GM12878 (cell line): ENCODE data around the gene ATP6V1G2. TPM values are rescaled to one million over a fixed set of nuclear protein-coding genes. Genes with fewer than 3 reads are reported as not detected.

ENCODE experiments used
- ASH2L ChIP-seq: fragments of 300-600, 200-600 bp; sonication (generic); IDR thresholded peaks from 2 replicates; pipeline ENCODE4 v1.6.1; 2017; ENCODE audit warnings: low read depth, mild to moderate bottlenecking, borderline replicate concordance
- BACH1 ChIP-seq: fragments of 450-650 bp; IDR thresholded peaks from 2 replicates; pipeline ENCODE4 v1.6.1; 2017; ENCODE audit warnings: mild to moderate bottlenecking, borderline replicate concordance
- BMI1 ChIP-seq: fragments of 450-650 bp; IDR thresholded peaks from 2 replicates; pipeline ENCODE4 v1.6.1; 2016; ENCODE audit warnings: mild to moderate bottlenecking, moderate library complexity, borderline replicate concordance
- BRCA1 ChIP-seq: IDR thresholded peaks from 2 replicates; pipeline ENCODE4 v1.6.1; 2011; ENCODE audit warnings: low read depth, low read length, improper control_type of control experiment
- CBFB ChIP-seq: IDR thresholded peaks from 2 replicates; pipeline ENCODE4 v1.6.1; 2016; ENCODE audit warnings: antibody characterized with exemption, low read depth
- CBX3 ChIP-seq: fragments of 200-600 bp; sonication (generic); IDR thresholded peaks from 2 replicates; pipeline ENCODE4 v1.6.1; 2016; ENCODE audit warnings: low read depth, borderline replicate concordance
- EED ChIP-seq: sonication (generic); IDR thresholded peaks from 2 replicates; pipeline ENCODE4 v1.6.1; 2016; ENCODE audit warnings: antibody characterized with exemption, low read depth
- ESRRA ChIP-seq: IDR thresholded peaks from 2 replicates; pipeline ENCODE4 v1.6.1; 2012; ENCODE audit warnings: mild to moderate bottlenecking, low read length, improper control_type of control experiment
- EZH2 ChIP-seq: IDR thresholded peaks from 2 replicates; pipeline ENCODE4 v1.6.1; 2012; ENCODE audit warnings: low read depth, mild to moderate bottlenecking, control low read depth, inconsistent platforms, low read length, borderline replicate concordance; ENCODE audit not compliant: control insufficient read depth
- JUNB ChIP-seq: IDR thresholded peaks from 2 replicates; pipeline ENCODE4 v1.6.1; 2016; ENCODE audit warnings: antibody characterized with exemption, mild to moderate bottlenecking
- KLF5 ChIP-seq: fragments of 450-650 bp; IDR thresholded peaks from 2 replicates; pipeline ENCODE4 v1.6.1; 2014; ENCODE audit warnings: mild to moderate bottlenecking; ENCODE audit not compliant: partially characterized antibody
- MTA3 ChIP-seq: IDR thresholded peaks from 2 replicates; pipeline ENCODE4 v1.6.1; 2012; ENCODE audit warnings: low read length, inconsistent platforms, borderline replicate concordance
- NR2C2 ChIP-seq: IDR thresholded peaks from 2 replicates; pipeline ENCODE4 v1.6.1; 2011; ENCODE audit warnings: borderline replicate concordance, low read depth; ENCODE audit not compliant: control insufficient read depth, insufficient read length
- NR2F1 ChIP-seq: fragments of 450-650 bp; conservative IDR thresholded peaks from 2 replicates; pipeline ENCODE4 v1.6.1; 2017; ENCODE audit warnings: mild to moderate bottlenecking
- PAX5 ChIP-seq: IDR thresholded peaks from 2 replicates; pipeline ENCODE4 v1.6.1; 2011; ENCODE audit warnings: low read depth, low read length, borderline replicate concordance
- POLR2AphosphoS2 ChIP-seq: IDR thresholded peaks from 2 replicates; pipeline ENCODE4 v1.6.1; 2011; ENCODE audit warnings: low read depth, mild to moderate bottlenecking, low read length, improper control_type of control experiment, moderate library complexity
- POU2F2 ChIP-seq: IDR thresholded peaks from 3 replicates; pipeline ENCODE4 v1.6.1; 2011; ENCODE audit warnings: low read depth, mild to moderate bottlenecking, low read length, borderline replicate concordance
- SMC3 ChIP-seq: IDR thresholded peaks from 2 replicates; pipeline ENCODE4 v1.6.1; 2011; ENCODE audit warnings: low read length, improper control_type of control experiment, borderline replicate concordance
- SP1 ChIP-seq: IDR thresholded peaks from one replicate; pipeline ENCODE4 v1.6.1; 2011; ENCODE audit warnings: low read depth, low read length
- SPI1 ChIP-seq: IDR thresholded peaks from 2 replicates; pipeline ENCODE4 v1.6.1; 2011; ENCODE audit warnings: low read depth, mild to moderate bottlenecking, low read length, moderate library complexity, borderline replicate concordance; ENCODE audit not compliant: insufficient read depth
- STAT1 ChIP-seq: fragments of 450-650 bp; conservative IDR thresholded peaks from 2 replicates; pipeline ENCODE4 v1.6.1; 2014; ENCODE audit warnings: antibody characterized with exemption, mild to moderate bottlenecking
- SUZ12 ChIP-seq: fragments of 200-600 bp; sonication (generic); IDR thresholded peaks from one replicate; pipeline ENCODE4 v1.6.1; 2018; ENCODE audit warnings: antibody characterized with exemption, mild to moderate bottlenecking; ENCODE audit not compliant: unreplicated experiment
- TCF7 ChIP-seq: IDR thresholded peaks from 2 replicates; pipeline ENCODE4 v1.6.1; 2014; ENCODE audit warnings: antibody characterized with exemption, borderline replicate concordance
- YBX1 ChIP-seq: fragments of 450-650 bp; IDR thresholded peaks from 2 replicates; pipeline ENCODE4 v1.6.1; 2016; ENCODE audit warnings: antibody characterized with exemption
- ZNF207 ChIP-seq: fragments of 450-650 bp; IDR thresholded peaks from 2 replicates; pipeline ENCODE4 v1.6.1; 2014; ENCODE audit warnings: antibody characterized with exemption, mild to moderate bottlenecking, borderline replicate concordance
- ZNF622 ChIP-seq: fragments of 450-650 bp; IDR thresholded peaks from 2 replicates; pipeline ENCODE4 v1.6.1; 2017; ENCODE audit warnings: mild to moderate bottlenecking, inconsistent platforms
- polyA plus RNA-seq, 11 experiments: library from polyadenylated mRNA; depleted of rRNA in 4 of 11; unstranded in 6 of 11; stranded (reverse) in 5 of 11; fragments of >200 nt; fragmentation: Nextera tagmentation in 4 of 11; fragmentation: Illumina TruSeq in 1 of 11; extraction: Ambion mirVana in 4 of 11; extraction: Trizol in 1 of 11; gene quantifications; 1 replicate in 1 of 11; 2 replicates in 10 of 11; pipeline versions ENCODE4 v1.2.1 to v1.2.3, GENCODE V29; 2011 to 2016; ENCODE audit warnings: inconsistent platforms in 2 of 11, missing spikeins in 2 of 11, low read depth in 1 of 11
- total RNA-seq, 4 experiments: library from RNA; depleted of rRNA in 3 of 4; stranded (reverse); fragments of >200 nt in 3 of 4; fragmentation: Illumina TruSeq in 1 of 4; extraction: Trizol in 1 of 4; gene quantifications; 2 replicates each; pipeline versions ENCODE4 v1.2.1 to v1.2.3, GENCODE V29; 2013 to 2021
- TF ChIP-seq, protein P1 (sequence below): fragments of 450-650 bp; IDR thresholded peaks from 2 replicates; pipeline ENCODE4 v1.6.1; 2016; ENCODE audit warnings: mild to moderate bottlenecking
- TF ChIP-seq, protein P2 (sequence below): fragments of 450-650 bp; IDR thresholded peaks from 2 replicates; pipeline ENCODE4 v1.6.1; 2018; ENCODE audit warnings: mild to moderate bottlenecking, low read depth, moderate library complexity; ENCODE audit not compliant: partially characterized antibody
- TF ChIP-seq, protein P3 (sequence below): IDR thresholded peaks from 2 replicates; pipeline ENCODE4 v1.6.1; 2012; ENCODE audit warnings: low read depth, low read length, improper control_type of control experiment

The ATP6V1G2 gene
- total and polyA plus RNA-seq, 10 of the 15 experiments (the other 5 are each of a cell fraction or from before 2014, with no cell fraction given): 0.45 to 8.9 (median 2.8) TPM

DNA sequence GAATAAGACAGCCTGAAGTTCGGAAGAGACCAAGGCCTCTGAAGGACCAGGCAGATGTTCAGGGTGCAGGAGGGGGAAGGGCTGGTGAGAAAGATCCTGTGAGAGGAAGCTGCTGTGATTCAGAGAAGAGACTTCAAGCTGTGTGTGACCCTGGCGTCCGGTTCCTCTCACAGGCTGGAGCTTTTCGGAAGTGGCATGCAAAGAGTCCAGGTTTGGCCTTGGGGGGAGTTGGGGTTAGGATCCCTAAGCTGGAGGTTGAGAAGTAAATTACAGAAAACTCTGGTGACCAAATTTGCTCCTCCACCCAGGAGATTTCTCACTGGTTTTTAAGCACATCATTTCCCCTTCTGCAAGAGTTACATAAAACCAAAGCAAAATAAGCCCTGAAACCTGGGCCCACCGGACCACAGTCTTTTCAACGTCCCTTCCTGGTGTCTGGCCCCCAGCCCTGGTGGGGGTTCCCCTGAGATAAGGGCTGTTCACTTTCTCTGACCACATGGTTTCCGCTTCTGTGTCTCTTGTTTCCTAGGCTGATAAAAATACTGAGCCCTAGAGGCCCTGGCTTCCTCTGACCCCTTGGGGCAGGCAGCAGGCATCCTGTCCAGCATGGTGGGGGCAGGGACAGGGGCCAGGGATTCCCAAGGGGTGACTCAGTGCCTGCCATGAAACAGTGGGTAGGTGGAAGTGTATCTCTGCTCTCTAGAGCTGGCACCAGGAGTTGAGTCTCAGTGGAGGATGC, 13.7 kb upstream of the ATP6V1G2 start (continued):
- TF ChIP-seq NR2C2 (no peak), NR2F1 (peak; percentile 93), ZNF207 (no peak), POLR2AphosphoS2 (no peak), ASH2L (no peak), KLF5 (no peak), ESRRA (no peak), BACH1 (peak; percentile 13), SP1 (peak; percentile 60), MTA3 (peak; percentile 79; the same call in 1 of the 2 replicates), PAX5 (peak; percentile 85; the same call in 1 of the 2 replicates), POU2F2 (peak; percentile 66; the same call in 2 of the 3 replicates), SPI1 (peak; percentile 62), ZNF622 (no peak), JUNB (peak; percentile 66), STAT1 (no peak), CBX3 (no peak), SMC3 (peak; percentile 30; the same call in 1 of the 2 replicates), EED (peak; percentile 90), CBFB (peak; percentile 91), EZH2 (no peak), BMI1 (0 out of 2 replicates have a peak, but pooled peaks have one; percentile 40), TCF7 (no peak), BRCA1 (no peak), YBX1 (no peak), SUZ12 (no peak)
- TF ChIP-seq, protein P1, sequence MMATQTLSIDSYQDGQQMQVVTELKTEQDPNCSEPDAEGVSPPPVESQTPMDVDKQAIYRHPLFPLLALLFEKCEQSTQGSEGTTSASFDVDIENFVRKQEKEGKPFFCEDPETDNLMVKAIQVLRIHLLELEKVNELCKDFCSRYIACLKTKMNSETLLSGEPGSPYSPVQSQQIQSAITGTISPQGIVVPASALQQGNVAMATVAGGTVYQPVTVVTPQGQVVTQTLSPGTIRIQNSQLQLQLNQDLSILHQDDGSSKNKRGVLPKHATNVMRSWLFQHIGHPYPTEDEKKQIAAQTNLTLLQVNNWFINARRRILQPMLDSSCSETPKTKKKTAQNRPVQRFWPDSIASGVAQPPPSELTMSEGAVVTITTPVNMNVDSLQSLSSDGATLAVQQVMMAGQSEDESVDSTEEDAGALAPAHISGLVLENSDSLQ: no peak
- TF ChIP-seq, protein P2, sequence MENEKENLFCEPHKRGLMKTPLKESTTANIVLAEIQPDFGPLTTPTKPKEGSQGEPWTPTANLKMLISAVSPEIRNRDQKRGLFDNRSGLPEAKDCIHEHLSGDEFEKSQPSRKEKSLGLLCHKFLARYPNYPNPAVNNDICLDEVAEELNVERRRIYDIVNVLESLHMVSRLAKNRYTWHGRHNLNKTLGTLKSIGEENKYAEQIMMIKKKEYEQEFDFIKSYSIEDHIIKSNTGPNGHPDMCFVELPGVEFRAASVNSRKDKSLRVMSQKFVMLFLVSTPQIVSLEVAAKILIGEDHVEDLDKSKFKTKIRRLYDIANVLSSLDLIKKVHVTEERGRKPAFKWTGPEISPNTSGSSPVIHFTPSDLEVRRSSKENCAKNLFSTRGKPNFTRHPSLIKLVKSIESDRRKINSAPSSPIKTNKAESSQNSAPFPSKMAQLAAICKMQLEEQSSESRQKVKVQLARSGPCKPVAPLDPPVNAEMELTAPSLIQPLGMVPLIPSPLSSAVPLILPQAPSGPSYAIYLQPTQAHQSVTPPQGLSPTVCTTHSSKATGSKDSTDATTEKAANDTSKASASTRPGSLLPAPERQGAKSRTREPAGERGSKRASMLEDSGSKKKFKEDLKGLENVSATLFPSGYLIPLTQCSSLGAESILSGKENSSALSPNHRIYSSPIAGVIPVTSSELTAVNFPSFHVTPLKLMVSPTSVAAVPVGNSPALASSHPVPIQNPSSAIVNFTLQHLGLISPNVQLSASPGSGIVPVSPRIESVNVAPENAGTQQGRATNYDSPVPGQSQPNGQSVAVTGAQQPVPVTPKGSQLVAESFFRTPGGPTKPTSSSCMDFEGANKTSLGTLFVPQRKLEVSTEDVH: no peak
- TF ChIP-seq, protein P3, sequence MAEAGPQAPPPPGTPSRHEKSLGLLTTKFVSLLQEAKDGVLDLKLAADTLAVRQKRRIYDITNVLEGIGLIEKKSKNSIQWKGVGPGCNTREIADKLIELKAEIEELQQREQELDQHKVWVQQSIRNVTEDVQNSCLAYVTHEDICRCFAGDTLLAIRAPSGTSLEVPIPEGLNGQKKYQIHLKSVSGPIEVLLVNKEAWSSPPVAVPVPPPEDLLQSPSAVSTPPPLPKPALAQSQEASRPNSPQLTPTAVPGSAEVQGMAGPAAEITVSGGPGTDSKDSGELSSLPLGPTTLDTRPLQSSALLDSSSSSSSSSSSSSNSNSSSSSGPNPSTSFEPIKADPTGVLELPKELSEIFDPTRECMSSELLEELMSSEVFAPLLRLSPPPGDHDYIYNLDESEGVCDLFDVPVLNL: no peak
